ENCODE measurements around the gene MAML3.

DNA sequence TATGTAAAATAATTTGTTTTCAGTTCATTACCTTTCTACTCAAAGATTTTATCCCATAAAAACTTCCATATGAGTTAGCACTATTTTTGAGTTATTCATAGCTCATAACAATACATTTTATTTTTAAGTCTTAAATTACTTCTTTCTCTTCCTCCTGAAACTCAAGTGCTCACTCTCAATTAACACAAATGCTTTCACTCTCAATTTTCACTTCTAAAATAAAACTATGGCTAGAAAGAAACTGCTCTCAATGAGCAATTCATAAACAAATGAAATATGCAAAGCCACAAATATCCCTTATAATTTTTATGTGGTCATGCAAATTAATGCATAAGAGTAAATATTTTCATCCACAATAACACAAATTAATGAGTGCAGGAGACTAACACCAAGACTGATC lies 38.8 kb downstream of the MAML3 start:
- TF ChIP-seq TP53 (CRISPR knock-in tag; conservative IDR thresholded peaks at IDR 0.05) (no peak), POLR2A (IDR thresholded peaks at IDR 0.05; ENCODE audit: insufficient read depth in 1 of 2, low read depth in 2 of 2, low read length in 2 of 2) (no peak), POLR2AphosphoS5 (IDR thresholded peaks at IDR 0.05; ENCODE audit: low read depth, low read length) (no peak), KAT7 (CRISPR knock-in tag; IDR thresholded peaks at IDR 0.05; ENCODE audit: borderline replicate concordance) (no peak), CENPX (CRISPR knock-in tag; IDR thresholded peaks at IDR 0.05) (no peak), SMARCE1 (IDR thresholded peaks at IDR 0.05; ENCODE audit: borderline replicate concordance) (no peak), CEBPB (IDR thresholded peaks at IDR 0.05; ENCODE audit: borderline replicate concordance, low read depth, low read length) (no peak), TBX3 (IDR thresholded peaks at IDR 0.05; ENCODE audit: borderline replicate concordance) (no peak), ZBTB42 (CRISPR knock-in tag; IDR thresholded peaks at IDR 0.05) (no peak), ZNF138 (CRISPR knock-in tag; IDR thresholded peaks at IDR 0.05; ENCODE audit: low read depth) (no peak)
- TF ChIP-seq, protein P1, sequence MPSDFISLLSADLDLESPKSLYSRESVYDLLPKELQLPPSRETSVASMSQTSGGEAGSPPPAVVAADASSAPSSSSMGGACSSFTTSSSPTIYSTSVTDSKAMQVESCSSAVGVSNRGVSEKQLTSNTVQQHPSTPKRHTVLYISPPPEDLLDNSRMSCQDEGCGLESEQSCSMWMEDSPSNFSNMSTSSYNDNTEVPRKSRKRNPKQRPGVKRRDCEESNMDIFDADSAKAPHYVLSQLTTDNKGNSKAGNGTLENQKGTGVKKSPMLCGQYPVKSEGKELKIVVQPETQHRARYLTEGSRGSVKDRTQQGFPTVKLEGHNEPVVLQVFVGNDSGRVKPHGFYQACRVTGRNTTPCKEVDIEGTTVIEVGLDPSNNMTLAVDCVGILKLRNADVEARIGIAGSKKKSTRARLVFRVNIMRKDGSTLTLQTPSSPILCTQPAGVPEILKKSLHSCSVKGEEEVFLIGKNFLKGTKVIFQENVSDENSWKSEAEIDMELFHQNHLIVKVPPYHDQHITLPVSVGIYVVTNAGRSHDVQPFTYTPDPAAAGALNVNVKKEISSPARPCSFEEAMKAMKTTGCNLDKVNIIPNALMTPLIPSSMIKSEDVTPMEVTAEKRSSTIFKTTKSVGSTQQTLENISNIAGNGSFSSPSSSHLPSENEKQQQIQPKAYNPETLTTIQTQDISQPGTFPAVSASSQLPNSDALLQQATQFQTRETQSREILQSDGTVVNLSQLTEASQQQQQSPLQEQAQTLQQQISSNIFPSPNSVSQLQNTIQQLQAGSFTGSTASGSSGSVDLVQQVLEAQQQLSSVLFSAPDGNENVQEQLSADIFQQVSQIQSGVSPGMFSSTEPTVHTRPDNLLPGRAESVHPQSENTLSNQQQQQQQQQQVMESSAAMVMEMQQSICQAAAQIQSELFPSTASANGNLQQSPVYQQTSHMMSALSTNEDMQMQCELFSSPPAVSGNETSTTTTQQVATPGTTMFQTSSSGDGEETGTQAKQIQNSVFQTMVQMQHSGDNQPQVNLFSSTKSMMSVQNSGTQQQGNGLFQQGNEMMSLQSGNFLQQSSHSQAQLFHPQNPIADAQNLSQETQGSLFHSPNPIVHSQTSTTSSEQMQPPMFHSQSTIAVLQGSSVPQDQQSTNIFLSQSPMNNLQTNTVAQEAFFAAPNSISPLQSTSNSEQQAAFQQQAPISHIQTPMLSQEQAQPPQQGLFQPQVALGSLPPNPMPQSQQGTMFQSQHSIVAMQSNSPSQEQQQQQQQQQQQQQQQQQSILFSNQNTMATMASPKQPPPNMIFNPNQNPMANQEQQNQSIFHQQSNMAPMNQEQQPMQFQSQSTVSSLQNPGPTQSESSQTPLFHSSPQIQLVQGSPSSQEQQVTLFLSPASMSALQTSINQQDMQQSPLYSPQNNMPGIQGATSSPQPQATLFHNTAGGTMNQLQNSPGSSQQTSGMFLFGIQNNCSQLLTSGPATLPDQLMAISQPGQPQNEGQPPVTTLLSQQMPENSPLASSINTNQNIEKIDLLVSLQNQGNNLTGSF (CRISPR knock-in tag; IDR thresholded peaks at IDR 0.05): no peak
- TF ChIP-seq, protein P2, sequence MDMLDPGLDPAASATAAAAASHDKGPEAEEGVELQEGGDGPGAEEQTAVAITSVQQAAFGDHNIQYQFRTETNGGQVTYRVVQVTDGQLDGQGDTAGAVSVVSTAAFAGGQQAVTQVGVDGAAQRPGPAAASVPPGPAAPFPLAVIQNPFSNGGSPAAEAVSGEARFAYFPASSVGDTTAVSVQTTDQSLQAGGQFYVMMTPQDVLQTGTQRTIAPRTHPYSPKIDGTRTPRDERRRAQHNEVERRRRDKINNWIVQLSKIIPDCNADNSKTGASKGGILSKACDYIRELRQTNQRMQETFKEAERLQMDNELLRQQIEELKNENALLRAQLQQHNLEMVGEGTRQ (IDR thresholded peaks at IDR 0.05; ENCODE audit: low read depth, low read length): no peak
- TF ChIP-seq, protein P2 (CRISPR knock-in tag; IDR thresholded peaks at IDR 0.05; ENCODE audit: borderline replicate concordance): no peak

All from HepG2 (cell line).